Tongue (tissue), 2 donors: Measurements from ENCODE around the gene SAP25. TPM values are rescaled to one million over a fixed set of nuclear protein-coding genes. Genes with fewer than 3 reads are reported as not detected.
"Not testable (repeated sequence)": the region's sequence is repeated elsewhere in the genome, so short reads cannot be mapped to it uniquely, and the experiment has no call there.

ENCODE experiments used
- DNase-seq: peaks from one replicate; pipeline ENCODE4 v3.0.0-alpha.2; 2015
- total RNA-seq: library from RNA; depleted of rRNA; stranded (reverse); fragments of >200 nt; gene quantifications from one replicate; pipeline ENCODE4 v1.2.3, GENCODE V29; 2014

Gene SAP25
- total RNA-seq, 1 donor from 2014 or later = 2.9 TPM

- no peak for DNase-seq
Measured at GRCh38 chr7:100575746-100576383, 2.2 kb upstream of the SAP25 start.

GRCh38 chr7:100575206-100575631, 1.5 kb upstream of the SAP25 start:
- no peak for DNase-seq

- no peak for DNase-seq
Measured at GRCh38 chr7:100574362-100575205, 884 bp upstream of the SAP25 start.

GRCh38 chr7:100572949-100573675, 588 bp downstream of the SAP25 start:
- DNase-seq = no peak

DNA sequence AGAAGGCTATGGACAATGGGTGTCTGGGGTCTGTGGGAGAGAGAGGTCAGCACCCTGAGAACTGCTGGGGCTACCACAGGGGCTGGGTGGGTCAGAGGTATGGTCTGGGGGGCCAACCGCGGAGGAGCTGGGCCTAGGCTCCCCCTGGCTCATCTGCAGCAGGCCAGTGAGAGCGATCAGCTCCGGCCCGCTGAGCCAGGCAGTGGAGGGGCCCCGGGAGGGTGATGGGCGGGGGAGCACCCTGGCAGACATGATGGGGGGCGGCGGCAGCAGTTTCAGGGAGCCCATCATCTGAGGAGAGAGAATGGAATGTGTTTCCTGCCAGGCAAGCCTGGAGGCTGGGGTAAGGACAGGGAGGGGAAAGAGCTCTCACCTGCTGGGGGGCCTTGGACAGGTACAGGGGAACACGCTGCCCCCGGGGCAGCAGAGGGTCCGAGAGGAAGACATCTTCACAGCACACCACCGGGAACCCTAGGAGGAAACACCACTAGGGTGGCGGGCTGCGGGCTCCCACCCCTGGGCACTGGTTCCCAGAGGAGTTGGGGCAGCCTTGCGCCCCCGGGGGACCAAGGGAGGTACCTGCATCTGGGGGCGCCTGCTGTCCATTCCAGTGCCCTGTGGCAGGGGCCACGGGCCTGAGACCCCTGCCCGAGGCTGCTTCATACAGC, 1.3 kb downstream of the SAP25 start:
- DNase-seq = no peak

DNA sequence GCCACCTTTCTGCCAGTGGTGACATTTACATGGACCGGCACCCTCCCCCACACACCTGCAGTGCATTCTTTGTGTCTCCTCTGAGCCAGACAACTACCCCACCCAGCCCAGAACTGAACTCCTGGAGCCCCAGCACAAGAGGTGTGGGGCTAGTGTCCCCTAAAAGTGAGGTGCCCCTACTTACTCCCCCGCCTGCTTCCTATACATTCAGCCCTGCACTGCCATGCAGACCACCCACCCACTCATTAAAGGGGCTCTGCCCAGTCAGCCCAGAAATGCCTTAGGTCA, 1.9 kb downstream of the SAP25 start:
- DNase-seq = no peak

- no peak for DNase-seq
Measured at GRCh38 chr7:100570954-100571828, 2.5 kb downstream of the SAP25 start.

GRCh38 chr7:100568896-100569844, 4.5 kb downstream of the SAP25 start:
- peak; percentile 37 for DNase-seq

DNA sequence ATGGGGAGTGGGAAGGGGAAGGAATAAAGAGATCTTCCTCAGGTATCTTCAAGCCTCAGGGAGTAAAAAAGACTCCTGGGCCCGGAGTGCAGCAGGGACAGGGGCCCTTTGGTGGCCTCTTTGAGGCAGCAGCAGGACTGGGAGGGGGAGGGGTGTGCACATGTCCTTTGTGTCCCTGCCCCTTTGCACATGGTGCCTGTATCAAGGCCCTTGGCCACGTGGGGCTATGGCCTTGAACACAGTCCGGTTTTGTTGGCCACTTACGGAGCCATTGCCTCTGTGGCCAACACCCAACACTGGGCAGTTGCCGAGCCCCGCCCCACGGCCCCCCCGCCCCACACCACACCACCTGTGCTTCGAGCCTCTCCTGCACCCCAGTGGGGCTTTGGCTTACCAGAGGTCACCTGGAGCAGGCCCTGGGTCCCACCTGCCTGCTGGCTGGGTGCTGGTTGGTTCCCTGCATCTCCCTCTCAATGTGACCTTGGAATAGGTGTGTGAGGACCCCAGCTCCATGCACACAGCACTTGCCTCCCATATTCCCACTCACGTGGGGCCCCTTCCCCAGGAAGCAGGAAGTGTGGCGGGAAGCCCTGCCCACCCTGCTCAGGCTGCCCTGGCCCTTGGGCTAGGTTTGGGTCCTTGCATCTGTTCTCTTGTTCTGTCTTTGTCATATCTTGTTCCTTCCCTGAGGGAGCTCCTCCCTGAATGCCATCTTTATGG, 5.4 kb downstream of the SAP25 start:
- DNase-seq = no peak

DNA sequence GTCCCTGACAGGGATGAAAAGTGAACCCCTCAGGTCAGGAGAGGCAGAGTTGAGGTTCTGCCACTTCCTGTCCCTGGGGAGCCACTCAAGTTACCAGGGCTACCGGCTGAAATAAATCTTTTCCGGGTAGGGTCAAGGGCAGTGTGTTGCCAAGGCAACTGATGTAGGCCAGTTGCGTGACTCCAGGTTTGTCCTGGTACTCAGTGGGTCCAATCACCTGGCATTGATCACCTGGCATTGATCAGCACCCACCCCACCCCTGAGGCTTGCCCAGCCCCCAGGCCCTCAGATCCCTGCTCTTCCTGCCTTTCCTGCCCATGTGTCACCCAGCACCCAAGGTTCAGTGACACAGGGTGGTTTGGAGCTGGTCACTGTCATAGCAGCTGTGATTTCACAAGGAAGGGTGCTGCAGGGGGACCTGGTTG, 5.9 kb downstream of the SAP25 start:
- DNase-seq = no peak

- DNase-seq = no peak
Measured at GRCh38 chr7:100567031-100567730, 6.5 kb downstream of the SAP25 start.

DNA sequence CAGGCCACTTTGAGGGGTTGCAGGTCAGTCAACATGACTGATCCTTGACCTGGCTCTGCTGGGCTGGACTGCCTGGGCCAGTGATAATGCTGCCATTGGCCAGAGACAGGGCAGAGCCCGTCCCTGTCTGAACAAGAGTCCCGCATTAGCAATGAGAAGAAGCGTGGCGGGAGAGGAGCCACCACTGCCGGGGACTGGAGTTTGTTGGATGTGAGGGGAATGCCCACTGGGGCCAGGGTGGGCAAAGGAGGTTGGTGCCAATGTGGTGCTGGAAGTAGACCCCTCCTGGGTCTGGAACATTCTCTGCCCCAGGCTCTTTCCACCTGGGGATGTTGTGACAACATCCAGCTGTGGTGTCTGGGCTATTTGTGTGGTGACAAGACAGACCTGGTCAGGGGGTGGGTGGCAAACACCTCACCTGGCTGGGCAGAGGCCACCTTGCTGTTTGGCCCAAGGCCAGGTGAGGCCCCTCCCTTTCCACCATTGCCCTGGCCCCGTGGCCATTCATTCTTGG, 7.6 kb downstream of the SAP25 start:
- no peak for DNase-seq

DNA sequence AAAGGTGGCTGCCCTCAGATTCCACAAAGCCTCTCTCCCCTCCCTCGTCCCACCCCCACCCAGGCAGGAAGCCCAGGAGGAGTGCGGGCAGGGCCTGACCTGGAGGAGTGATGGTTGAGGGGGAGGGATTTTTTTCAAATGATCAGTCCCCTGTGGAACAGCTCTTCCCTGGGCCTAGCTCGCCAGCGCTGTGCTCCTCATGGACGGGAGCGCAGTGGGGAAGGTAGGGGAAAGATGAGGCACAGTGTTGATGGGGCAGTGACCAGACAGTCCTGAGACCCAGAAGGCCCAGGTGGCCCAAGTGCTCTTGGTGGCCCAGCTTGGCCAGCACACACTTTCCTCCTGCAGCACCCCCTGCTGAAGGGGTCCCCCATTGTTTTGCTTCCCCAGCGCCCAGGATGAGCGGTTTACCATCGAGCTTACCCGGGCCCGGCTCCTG, 8.5 kb downstream of the SAP25 start:
- no peak for DNase-seq

GRCh38 chr7:100564405-100564804, 9.3 kb downstream of the SAP25 start:
- DNase-seq = not testable (repeated sequence)

GRCh38 chr7:100563809-100564400, 9.8 kb downstream of the SAP25 start:
- DNase-seq = peak; percentile 83

- no peak for DNase-seq
Measured at GRCh38 chr7:100563100-100563564, 10.6 kb downstream of the SAP25 start.

GRCh38 chr7:100562195-100563099, 11.3 kb downstream of the SAP25 start:
- DNase-seq = no peak
